ENCODE data around the gene SNCG.

DNA sequence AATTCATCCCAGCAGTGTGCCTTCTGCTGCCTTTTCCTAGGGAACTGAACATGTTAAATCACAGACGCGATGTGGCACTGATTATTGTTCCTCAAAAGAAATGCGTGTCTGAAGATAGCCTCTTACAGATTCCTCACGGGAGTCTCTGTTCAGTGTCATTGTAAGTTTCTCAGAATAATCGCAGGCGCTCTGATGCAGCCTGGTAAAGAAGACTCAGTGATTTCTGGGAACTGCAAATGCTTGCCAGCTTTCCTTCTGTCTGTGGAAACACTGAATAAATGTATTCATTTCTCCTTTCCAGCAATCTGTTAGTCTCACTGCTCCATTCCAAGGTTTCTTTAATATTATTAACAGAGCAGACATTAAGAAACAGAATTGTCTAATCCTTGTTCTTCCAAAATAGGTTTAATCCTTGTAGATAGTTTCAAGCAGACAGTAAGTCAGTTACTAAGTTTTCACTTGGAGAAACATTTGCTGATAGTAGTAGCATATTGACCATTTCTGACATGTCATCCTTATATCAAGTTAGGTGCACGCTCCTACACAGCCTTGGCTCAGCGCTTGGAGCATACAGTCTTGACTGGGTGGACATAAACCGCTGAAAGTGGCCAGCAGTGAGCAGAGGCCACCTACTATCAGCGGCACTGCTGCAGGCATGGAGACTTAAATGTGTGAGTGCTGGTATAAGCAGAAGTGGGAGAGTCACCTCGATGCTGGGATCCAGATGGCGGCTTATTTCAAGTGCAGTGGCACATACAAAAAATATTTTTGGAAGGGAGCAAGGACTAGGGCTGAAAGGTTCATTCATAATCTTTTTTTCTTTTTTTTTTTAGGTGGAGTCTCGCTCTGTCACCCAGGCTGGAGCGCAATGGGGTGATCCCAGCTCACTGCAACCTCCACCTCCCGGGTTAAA, 28.7 kb upstream of the SNCG start:
- TF ChIP-seq, protein P1, sequence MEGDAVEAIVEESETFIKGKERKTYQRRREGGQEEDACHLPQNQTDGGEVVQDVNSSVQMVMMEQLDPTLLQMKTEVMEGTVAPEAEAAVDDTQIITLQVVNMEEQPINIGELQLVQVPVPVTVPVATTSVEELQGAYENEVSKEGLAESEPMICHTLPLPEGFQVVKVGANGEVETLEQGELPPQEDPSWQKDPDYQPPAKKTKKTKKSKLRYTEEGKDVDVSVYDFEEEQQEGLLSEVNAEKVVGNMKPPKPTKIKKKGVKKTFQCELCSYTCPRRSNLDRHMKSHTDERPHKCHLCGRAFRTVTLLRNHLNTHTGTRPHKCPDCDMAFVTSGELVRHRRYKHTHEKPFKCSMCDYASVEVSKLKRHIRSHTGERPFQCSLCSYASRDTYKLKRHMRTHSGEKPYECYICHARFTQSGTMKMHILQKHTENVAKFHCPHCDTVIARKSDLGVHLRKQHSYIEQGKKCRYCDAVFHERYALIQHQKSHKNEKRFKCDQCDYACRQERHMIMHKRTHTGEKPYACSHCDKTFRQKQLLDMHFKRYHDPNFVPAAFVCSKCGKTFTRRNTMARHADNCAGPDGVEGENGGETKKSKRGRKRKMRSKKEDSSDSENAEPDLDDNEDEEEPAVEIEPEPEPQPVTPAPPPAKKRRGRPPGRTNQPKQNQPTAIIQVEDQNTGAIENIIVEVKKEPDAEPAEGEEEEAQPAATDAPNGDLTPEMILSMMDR (IDR thresholded peaks at IDR 0.05), result no peak
- no peak for TF ChIP-seq POLR2A (IDR thresholded peaks at IDR 0.05)
